SJCRH30 (cell line): ENCODE data around the gene PSMC5. TPM values are rescaled to one million over a fixed set of nuclear protein-coding genes. Genes with fewer than 3 reads are reported as not detected.

ENCODE experiments used
- DNase-seq, 2 experiments: peaks; one replicate each; pipeline ENCODE4 v3.0.0-alpha.2; 2015 to 2020
- H3K27ac ChIP-seq: fragments of 250-450 bp; sonication (Bioruptor Pico); 2 replicates; pipeline ENCODE4 v1.5.1; 2020; ENCODE audit warnings: mild to moderate bottlenecking, moderate library complexity
- H3K27me3 ChIP-seq: fragments of 250-450 bp; sonication (Bioruptor Pico); 2 replicates; pipeline ENCODE4 v1.5.1; 2020; ENCODE audit warnings: mild to moderate bottlenecking, moderate library complexity
- H3K36me3 ChIP-seq: fragments of 250-450 bp; sonication (Bioruptor Pico); 2 replicates; pipeline ENCODE4 v1.5.1; 2020; ENCODE audit warnings: mild to moderate bottlenecking, moderate library complexity
- H3K4me1 ChIP-seq: fragments of 250-450 bp; sonication (Bioruptor Pico); 2 replicates; pipeline ENCODE4 v1.5.1; 2020; ENCODE audit warnings: mild to moderate bottlenecking, moderate library complexity
- H3K4me3 ChIP-seq: fragments of 250-450 bp; sonication (Bioruptor Pico); 2 replicates; pipeline ENCODE4 v1.5.1; 2020; ENCODE audit warnings: mild to moderate bottlenecking, moderate library complexity
- H3K9me3 ChIP-seq: fragments of 250-450 bp; sonication (Bioruptor Pico); replicated peaks from 2 replicates; pipeline ENCODE4 v1.5.1; 2020; ENCODE audit warnings: mild to moderate bottlenecking, moderate library complexity
- total RNA-seq: library from RNA; depleted of rRNA; stranded (reverse); fragments of >200 nt; shearing (Covaris generic); gene quantifications from 2 replicates; pipeline ENCODE4 v1.2.3, GENCODE V29; 2014

The PSMC5 gene
- total RNA-seq, 1 experiment from 2014 or later: 64.8 TPM

GRCh38 chr17:63816123-63816522, 11.1 kb upstream of the PSMC5 start:
- Histone ChIP-seq H3K36me3 (peaks cover 91% of the 10 kb centered on the region), H3K27me3 (no peaks in the 10 kb centered on the region), H3K4me1 (no peaks in the 10 kb centered on the region), H3K4me3 (no peak overlapping the region), H3K9me3 (no peaks in the 10 kb centered on the region), H3K27ac (no peak overlapping the region)
- DNase-seq: no peak

DNA sequence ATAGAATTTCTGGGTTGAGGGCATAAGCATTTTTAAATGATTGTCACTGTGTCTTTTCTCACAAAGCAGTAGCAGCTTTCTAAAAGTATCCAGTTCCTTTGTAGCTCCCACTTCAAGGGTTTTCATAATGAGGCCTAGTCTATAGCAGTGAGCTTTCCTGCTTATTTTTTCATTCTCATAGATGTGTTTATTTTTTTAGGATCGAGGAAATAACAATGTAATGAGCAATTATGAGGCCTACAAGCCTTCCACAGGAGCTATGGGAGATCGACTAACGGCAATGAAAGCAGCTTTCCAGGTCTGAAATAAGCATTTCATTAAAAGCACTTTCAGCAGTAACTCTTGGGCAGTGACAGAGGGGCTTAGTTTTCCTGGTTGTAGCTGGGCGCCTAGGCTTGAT, 10.6 kb upstream of the PSMC5 start:
- Histone ChIP-seq H3K27me3 (no peaks in the 10 kb centered on the region), H3K9me3 (no peaks in the 10 kb centered on the region), H3K4me3 (no peak overlapping the region), H3K4me1 (no peaks in the 10 kb centered on the region), H3K36me3 (peaks cover 91% of the 10 kb centered on the region), H3K27ac (no peak overlapping the region)
- no peak for DNase-seq

GRCh38 chr17:63817736-63818385, 9.4 kb upstream of the PSMC5 start:
- Histone ChIP-seq H3K27ac (no peak overlapping the region), H3K36me3 (peaks cover 89% of the 10 kb centered on the region)
- DNase-seq: no peak

GRCh38 chr17:63819131-63819530, 8.1 kb upstream of the PSMC5 start:
- no peak for DNase-seq
- Histone ChIP-seq H3K27me3 (no peaks in the 10 kb centered on the region), H3K9me3 (no peaks in the 10 kb centered on the region), H3K27ac (no peak overlapping the region), H3K4me1 (no peaks in the 10 kb centered on the region), H3K36me3 (peaks cover 85% of the 10 kb centered on the region), H3K4me3 (no peak overlapping the region)

More at GRCh38 chr17:63817736-63818385, 9.4 kb upstream of the PSMC5 start:
- Histone ChIP-seq H3K27me3 (no peaks in the 10 kb centered on the region), H3K4me3 (no peak overlapping the region), H3K4me1 (no peaks in the 10 kb centered on the region), H3K9me3 (no peaks in the 10 kb centered on the region)

DNA sequence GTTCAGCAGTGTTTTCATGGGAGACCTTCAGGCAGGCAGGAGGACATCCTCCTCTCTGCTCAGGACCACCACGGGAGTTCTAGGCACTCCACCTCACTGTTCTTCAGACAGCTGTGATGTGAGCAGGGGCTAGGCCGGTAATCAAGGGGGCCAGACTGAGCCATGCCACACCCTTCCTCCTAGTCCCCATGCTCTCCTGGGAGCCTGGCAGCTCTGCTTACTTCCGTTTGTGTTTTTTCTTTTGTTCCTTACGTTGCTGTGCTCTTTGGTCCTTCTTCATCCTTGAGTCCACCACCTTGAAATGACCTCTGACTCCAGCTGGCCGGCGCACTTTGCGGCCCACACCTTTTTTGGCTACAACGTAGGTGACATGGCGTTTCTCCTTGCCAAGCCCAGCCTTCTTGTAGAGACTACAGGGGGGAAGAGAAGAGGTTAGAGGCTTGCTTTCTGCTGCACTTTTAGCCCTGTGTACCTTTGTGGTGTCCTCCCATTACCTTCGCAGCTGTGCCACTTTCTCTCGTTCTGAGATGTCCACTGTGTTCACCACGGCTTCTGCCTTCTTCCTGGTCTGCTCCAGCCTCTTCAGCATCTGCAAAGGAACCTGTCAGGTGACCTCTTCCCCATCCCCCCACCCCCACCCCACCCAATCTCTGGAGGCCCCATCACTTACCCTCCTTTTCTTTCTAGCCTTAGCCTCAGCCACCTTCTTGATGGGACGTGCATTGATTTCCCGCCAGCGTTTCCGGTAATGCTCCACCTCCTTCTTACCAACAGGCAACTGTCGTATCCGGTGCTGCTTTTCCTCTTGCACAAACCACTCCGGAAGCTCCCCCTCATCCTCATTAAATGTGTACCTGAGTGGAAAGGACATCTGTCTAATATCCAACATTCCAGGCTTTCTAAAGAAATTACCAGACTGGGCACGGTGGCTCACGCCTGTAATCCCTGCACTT, 7.4 kb upstream of the PSMC5 start:
- DNase-seq: no peak
- peaks cover 85% of the 10 kb centered on the region for H3K36me3 ChIP-seq
- H3K27me3 ChIP-seq: no peaks in the 10 kb centered on the region
- no peaks in the 10 kb centered on the region for H3K9me3 ChIP-seq
- no peaks in the 10 kb centered on the region for H3K4me1 ChIP-seq
- no peak overlapping the region for H3K27ac ChIP-seq
- no peak overlapping the region for H3K4me3 ChIP-seq

DNA sequence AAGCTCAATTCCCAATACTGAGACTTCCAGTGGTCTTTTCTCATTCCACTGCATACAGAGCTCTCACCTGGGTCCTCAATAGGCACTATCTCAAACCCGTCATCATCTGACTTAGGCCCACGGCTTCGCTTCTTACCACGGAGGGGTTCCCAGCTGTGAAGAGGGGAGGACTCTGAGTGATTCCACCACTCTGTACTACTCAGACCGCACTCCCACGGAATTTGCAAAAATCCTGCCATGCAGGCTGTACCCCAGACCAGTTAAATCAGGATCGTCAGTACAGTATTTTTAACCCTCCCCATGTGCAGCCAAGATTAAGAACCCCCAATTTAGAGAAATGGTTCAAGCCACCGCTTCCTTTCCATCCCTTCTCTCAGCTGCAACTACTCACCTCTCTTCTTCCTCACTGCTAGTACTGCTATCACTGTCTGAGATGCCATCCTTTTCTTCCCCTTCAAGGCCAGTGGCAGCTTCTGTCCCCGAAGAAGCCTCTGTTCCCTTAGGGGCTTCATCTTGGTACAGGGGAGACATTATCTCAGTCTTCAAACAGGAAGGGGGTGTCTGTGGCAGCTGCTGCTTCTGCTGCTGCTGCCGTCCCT, 6.2 kb upstream of the PSMC5 start:
- DNase-seq: no peak
- Histone ChIP-seq H3K4me3 (no peak overlapping the region), H3K27me3 (no peaks in the 10 kb centered on the region), H3K36me3 (peaks cover 80% of the 10 kb centered on the region), H3K4me1 (peaks cover 4% of the 10 kb centered on the region; the same call in 1 of the 2 replicates), H3K9me3 (no peaks in the 10 kb centered on the region), H3K27ac (no peak overlapping the region)

- Histone ChIP-seq H3K27ac (no peak overlapping the region), H3K4me1 (peaks cover 4% of the 10 kb centered on the region; the same call in 1 of the 2 replicates), H3K36me3 (peaks cover 73% of the 10 kb centered on the region), H3K4me3 (no peak overlapping the region), H3K27me3 (no peaks in the 10 kb centered on the region), H3K9me3 (no peaks in the 10 kb centered on the region)
- DNase-seq: no peak
Measured at GRCh38 chr17:63821804-63822203, 5.4 kb upstream of the PSMC5 start.

- peaks cover 4% of the 10 kb centered on the region; the same call in 1 of the 2 replicates for H3K4me1 ChIP-seq
- H3K36me3 ChIP-seq: peaks cover 65% of the 10 kb centered on the region
- H3K27me3 ChIP-seq: no peaks in the 10 kb centered on the region
- H3K27ac ChIP-seq: no peak overlapping the region
- H3K4me3 ChIP-seq: no peak overlapping the region
- H3K9me3 ChIP-seq: no peaks in the 10 kb centered on the region
- DNase-seq: no peak
Measured at GRCh38 chr17:63822537-63822936, 4.7 kb upstream of the PSMC5 start.

DNA sequence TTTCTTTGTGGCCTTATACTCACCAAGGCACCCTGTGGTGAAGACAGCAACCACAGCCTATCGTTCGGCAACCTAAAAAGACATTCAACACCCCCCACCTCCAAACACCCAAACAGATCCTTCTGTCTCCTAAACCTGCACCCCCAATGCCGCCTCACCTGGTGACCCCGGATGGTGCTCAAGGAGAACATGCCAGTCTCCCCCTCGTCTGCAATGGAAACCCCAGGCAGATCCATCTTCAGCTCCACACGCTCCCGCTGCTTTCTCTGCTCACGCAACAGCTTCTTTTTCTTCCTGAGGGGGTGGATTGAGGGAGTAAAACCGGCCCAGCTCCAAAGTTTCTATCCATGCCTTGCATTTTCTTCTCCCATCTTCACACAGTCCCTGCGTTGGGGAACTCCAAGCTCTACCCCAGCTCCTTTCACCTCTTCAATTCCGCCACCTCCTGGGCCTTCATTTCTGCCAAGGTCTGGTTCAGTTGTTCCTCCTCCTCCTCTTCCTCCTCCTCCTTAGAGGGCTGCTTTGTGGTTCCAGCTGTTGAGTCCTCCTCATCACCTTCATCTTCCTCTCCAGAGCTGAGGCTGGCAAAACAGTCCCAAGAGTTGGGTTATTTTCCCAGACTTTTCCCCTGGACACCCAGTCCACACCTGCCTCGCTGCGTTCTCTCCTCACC, 3.4 kb upstream of the PSMC5 start:
- H3K4me1 ChIP-seq: peaks cover 4% of the 10 kb centered on the region; the same call in 1 of the 2 replicates
- no peak overlapping the region for H3K4me3 ChIP-seq
- no peaks in the 10 kb centered on the region for H3K27me3 ChIP-seq
- H3K27ac ChIP-seq: no peak overlapping the region
- H3K9me3 ChIP-seq: no peaks in the 10 kb centered on the region
- H3K36me3 ChIP-seq: peaks cover 54% of the 10 kb centered on the region
- DNase-seq: no peak

DNA sequence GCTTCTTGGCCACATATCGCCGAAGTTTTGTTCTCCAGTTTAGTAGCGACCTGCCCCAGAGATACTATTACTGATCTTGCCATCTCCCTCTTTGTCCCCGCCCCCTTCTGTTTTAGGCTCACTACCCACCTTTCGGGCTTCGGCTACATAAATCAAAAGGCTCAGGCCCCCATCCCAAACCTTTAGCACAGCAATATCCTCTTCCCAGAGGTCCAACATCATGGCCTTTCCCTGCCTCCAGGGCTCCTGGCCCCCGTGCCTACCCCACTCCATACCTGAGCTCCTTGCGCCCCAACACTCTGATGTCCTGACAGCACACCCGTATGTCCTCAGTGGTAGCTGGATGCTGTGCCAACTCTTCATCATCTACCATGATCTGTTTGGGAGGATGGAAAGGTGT, 2.9 kb upstream of the PSMC5 start:
- H3K27ac ChIP-seq: no peak overlapping the region
- H3K4me3 ChIP-seq: no peak overlapping the region
- H3K4me1 ChIP-seq: peaks cover 4% of the 10 kb centered on the region; the same call in 1 of the 2 replicates

DNA sequence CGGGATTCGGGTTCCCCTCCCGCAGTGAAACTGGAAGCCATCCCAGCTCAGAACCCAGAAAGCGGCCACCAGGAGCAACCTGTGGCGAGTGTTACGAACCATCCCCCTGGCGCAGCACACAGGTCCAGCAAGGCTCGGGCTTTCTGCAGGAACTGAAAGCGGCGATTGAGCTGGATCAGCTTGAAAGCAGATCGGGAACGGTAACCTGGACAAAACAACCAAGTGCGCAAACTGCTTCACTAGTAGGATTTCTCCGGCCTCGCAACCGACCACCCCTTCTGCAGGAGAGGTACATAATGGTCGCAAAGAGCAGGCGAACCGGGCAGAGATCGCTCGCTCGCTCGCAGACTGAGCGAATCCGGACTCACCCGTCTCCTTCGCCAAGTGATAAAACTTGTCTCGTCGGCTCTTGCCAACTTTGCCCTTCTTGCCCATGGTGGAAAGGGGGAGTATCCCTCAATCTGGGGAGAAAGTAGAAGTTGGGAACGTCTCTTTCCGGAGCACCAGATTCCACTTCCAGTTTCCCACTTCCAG, 696 bp upstream of the PSMC5 start:
- peaks cover 53% of the 10 kb centered on the region for H3K36me3 ChIP-seq
- DNase-seq: no peak
- H3K27ac ChIP-seq: peak overlapping the region; percentile 96
- H3K27me3 ChIP-seq: no peaks in the 10 kb centered on the region
- no peaks in the 10 kb centered on the region for H3K9me3 ChIP-seq
- peaks cover 4% of the 10 kb centered on the region; the same call in 1 of the 2 replicates for H3K4me1 ChIP-seq
- H3K4me3 ChIP-seq: peak overlapping the region; percentile 94

More for the DNA sequence above, 2.9 kb upstream of the PSMC5 start:
- Histone ChIP-seq H3K27me3 (no peaks in the 10 kb centered on the region), H3K36me3 (peaks cover 51% of the 10 kb centered on the region), H3K9me3 (no peaks in the 10 kb centered on the region)
- DNase-seq: no peak

- Histone ChIP-seq H3K9me3 (no peaks in the 10 kb centered on the region), H3K4me3 (peak overlapping the region; percentile 94), H3K27me3 (no peaks in the 10 kb centered on the region), H3K4me1 (peaks cover 4% of the 10 kb centered on the region; the same call in 1 of the 2 replicates), H3K27ac (peak overlapping the region; percentile 96), H3K36me3 (peaks cover 53% of the 10 kb centered on the region)
- no peak for DNase-seq
Measured at GRCh38 chr17:63827801-63828221, 580 bp downstream of the PSMC5 start.

GRCh38 chr17:63828936-63829335, 1.7 kb downstream of the PSMC5 start:
- peaks cover 4% of the 10 kb centered on the region; the same call in 1 of the 2 replicates for H3K4me1 ChIP-seq
- no peaks in the 10 kb centered on the region for H3K27me3 ChIP-seq
- no peak for DNase-seq
- H3K27ac ChIP-seq: no peak overlapping the region
- no peak overlapping the region for H3K4me3 ChIP-seq
- no peaks in the 10 kb centered on the region for H3K9me3 ChIP-seq
- H3K36me3 ChIP-seq: peaks cover 56% of the 10 kb centered on the region

- H3K27me3 ChIP-seq: no peaks in the 10 kb centered on the region
- DNase-seq: no peak
- H3K4me3 ChIP-seq: no peak overlapping the region
- peaks cover 4% of the 10 kb centered on the region; the same call in 1 of the 2 replicates for H3K4me1 ChIP-seq
- peaks cover 45% of the 10 kb centered on the region for H3K36me3 ChIP-seq
- H3K27ac ChIP-seq: no peak overlapping the region
- H3K9me3 ChIP-seq: no peaks in the 10 kb centered on the region
Measured at GRCh38 chr17:63830278-63830677, 3.0 kb downstream of the PSMC5 start.
